Epidermal melanocyte (primary cell): ENCODE results near the gene IFNGR2.
"Not testable (repeated sequence)": the region's sequence is repeated elsewhere in the genome, so short reads cannot be mapped to it uniquely, and the experiment has no call there.

ENCODE experiments used
- DNase-seq: peaks from one replicate; pipeline ENCODE4 v3.0.0; 2011; ENCODE audit warnings: low spot score; ENCODE audit not compliant: insufficient read length

IFNGR2 gene

DNA sequence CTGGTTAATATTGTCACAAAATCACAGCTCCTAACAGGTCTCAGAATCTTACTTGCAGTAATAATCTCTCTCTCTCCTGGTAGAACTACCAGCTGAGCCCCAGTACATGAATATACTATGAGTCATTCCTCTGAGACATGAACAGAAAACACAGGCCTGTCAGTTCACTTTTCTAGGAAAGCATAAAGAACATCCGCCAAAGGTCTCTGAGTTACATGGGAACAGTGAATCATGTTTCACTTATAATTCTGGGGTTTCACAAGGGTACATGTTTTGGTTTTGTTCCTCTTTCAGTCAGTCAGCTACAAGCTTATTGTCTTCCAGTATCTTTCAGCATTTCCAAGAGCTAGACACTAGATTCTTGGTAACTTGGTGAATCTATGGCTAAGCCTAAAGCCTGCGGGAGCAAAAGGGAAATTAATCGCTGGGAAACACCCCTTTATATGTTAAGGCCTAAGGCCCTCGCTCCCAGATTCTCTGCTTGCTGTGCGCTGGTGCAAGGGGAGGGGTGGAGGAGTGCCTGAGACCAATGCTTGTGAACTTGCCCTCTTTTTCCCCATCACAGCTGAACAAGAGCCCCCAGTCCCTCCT lies 31.7 kb downstream of the IFNGR2 start:
- DNase-seq: peak; percentile 69

GRCh38 chr21:33437140-33437539 lies 33.9 kb downstream of the IFNGR2 start:
- no peak for DNase-seq

DNA sequence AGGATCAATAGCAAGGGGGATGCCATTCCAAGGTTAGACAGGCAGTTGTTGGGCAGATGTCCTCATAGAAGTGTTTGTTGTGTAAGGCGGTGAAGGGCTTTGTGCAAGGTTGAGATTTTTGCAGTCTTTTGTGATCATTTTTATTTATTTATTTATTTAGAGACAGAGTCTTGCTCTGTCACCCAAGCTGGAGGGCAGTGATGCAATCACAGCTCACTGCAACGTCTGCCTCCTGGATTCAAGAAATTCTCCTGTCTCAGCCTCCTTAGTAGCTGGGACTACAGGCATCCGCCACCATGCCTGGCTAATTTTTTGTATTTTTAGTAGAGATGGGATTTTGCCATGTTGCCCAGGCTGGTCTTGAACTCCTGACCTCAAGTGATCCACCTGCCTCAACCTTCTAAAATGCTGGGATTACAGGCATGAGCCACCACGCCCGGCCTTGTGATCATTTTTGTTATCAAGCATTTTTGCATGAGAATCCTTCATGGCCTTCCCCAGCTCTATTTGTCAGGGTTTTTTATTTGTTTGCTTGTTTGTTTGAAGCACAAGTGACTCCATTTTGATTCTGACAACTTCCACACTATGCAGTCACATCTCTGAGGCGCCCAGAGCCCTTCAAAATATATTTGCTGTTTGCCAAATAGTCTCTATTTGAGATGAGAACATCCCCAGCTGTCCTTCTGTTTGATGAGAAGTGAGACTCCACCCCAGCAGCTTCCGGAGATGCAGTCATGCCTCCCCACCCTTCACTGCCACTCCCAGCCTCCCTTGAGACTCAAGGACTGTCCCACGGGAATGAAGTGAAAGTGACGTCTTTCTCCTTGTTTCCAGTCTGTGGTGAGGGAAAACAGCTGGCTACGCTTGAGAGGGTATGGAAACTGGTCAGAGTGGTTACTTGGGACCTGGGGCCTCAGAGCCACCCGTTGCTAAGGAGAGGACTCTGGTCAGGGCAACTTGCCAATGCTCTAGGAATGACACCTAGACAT lies 38.6 kb downstream of the IFNGR2 start:
- DNase-seq: no peak

DNA sequence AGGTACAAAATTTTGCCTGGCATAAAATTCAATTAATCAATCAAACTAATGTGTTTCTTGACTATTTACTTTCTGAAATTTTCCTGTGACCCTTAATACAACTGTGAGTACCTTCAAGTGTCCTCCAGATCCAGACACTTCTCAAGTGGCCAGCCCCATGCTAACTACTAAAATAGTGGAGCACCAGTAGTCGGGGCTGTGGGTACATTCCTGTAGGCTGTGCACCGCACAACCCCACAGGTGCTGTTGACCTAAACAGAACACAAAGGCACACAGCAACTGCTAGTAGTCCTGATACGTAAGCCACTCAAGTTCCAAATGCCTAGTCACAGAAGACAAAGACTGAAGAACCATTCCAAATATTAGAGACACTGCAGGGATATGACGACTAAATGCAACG lies 40.0 kb downstream of the IFNGR2 start:
- DNase-seq: no peak

GRCh38 chr21:33444499-33444898 lies 41.3 kb downstream of the IFNGR2 start:
- DNase-seq: no peak

DNA sequence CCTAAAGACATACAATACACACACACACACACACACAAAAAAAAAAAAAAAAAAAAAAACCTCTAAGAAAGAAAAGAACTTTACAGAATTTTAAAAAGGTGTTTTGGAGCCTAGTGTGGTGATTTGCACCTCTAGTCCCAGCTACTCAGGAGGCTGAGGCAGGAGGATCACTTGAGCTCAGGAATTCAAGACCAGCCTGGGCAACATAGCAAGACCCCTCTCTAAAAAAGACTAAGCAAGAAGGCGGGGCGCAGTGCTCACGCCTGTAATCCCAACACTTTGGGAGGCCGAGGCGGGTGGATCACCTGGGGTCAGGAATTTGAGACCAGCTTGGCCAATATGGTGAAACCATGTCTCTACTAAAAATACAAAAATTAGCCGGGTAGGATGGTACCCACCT lies 43.4 kb downstream of the IFNGR2 start:
- not testable (repeated sequence) for DNase-seq

DNA sequence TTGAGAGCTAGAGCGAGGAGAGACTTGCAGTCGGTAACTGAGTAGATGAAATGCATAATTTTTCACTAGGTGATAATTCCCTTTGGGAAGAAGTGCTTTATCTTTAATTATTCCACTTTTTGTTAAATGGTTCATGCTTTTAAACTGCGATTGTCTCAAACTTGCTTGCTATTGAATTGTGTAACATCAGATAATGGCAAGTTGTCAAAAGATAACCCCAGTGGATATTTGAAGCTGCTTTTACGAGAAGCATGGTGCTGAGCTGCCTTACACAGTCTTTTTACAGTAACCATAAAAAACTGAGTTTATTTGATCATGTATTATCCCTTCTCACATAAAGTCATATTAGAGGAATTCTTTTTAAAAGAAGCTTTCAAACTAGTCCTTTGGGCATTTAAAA lies 46.4 kb downstream of the IFNGR2 start:
- DNase-seq: no peak

DNA sequence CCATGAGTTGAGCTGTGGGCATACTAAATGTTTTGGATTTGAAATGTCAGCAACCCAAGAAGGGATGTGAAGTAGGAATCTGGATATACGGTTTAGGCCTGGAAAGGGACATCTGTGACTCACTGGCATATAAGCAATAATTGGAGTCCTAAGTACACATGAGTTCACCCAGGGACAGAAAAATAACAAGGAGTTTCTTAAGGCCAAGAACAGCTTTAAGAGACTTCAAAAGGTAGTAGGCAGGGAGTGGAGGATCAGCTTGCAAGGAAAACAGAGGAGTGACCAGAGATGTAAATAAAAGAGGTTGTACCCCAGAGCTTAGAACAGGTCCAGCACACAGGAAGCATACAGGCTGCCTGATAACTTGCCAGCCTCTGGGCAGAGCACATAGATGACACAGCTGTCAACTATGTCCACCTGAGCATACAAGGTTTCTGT lies 48.4 kb downstream of the IFNGR2 start:
- DNase-seq: no peak

DNA sequence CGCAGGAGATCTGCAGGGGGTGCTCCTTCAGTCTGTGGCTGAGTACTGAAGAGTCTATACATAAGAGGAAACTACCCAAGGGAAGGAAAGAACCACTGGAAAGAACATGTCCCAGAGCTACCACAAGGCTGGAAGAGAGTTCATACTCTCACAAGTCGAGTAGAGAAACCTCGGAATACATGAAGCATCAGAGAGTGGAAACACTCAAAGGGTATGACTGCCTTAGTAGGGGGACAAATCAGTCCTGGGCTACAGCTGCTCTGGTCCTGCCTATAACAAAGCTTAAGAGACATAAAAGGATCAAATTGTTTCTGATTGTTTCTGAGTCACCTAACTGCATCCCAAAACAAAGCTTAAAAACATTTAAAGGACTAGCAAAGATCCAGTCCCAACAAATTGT lies 49.1 kb downstream of the IFNGR2 start:
- DNase-seq: no peak

- DNase-seq: no peak
Measured at GRCh38 chr21:33455686-33456446, 52.7 kb downstream of the IFNGR2 start.

- no peak for DNase-seq
Measured at GRCh38 chr21:33458861-33459260, 55.6 kb downstream of the IFNGR2 start.

- no peak for DNase-seq
Measured at GRCh38 chr21:33461538-33462250, 58.5 kb downstream of the IFNGR2 start.

DNA sequence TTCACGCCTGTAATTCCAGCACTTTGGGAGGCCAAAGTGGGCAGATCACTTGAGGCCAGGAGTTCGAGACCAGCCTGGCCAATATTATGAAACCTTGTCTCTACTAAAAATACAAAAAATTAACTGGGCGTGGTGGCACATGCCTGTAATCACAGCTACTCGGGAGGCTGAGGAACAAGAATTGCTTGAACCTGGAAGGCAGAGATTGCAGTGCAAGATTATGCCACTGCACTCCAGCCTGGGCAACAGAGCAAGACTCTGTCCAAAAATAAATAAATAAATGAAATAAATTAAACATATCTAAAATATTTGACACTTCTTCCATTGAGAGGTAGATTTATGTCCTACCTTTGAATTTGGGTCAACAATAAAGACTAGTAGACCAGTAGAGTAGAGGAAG lies 66.0 kb downstream of the IFNGR2 start:
- not testable (repeated sequence) for DNase-seq

DNA sequence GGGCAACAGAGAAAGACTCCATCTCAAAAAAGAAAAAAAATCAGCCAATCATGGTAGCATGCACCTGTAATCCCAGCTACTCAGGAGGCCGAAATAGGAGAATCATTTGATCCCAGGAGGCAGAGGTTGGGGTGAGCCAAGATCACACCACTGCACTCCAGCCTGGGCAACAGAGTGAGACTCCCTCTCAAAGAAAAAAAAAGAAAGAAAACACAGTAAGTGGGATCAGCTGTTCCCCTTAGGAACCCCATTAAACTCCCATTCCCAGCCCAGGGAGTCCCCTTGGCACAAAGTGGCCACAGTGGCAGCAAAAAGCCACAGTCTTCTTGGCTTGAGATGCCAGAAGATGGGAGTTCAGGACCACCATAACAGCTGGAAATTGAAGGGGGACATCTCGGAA lies 67.5 kb downstream of the IFNGR2 start:
- DNase-seq: no peak

GRCh38 chr21:33473344-33473743 lies 70.1 kb downstream of the IFNGR2 start:
- DNase-seq: no peak

- no peak for DNase-seq
Measured at GRCh38 chr21:33477066-33477465, 73.9 kb downstream of the IFNGR2 start.

DNA sequence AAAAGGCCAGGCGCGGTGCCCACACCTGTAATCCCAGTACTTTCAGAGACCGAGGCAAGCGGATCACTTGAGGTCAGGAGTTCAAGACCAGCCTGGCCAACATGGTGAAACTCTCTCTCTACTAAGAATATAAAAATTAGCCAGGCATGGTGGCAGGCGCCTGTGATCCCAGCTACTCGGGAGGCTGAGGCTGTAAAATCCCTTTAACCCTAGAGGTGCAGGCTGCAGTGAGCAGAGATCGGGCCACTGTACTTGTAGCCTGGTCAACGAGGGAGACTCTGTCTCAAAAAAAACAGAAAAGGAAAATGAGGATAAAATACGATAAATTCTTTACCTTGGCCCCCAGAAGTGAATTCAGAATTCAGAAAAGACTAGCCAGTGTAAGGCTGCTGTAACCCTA lies 75.0 kb downstream of the IFNGR2 start:
- DNase-seq: no peak

- no peak for DNase-seq
Measured at GRCh38 chr21:33478935-33479678, 75.9 kb downstream of the IFNGR2 start.

GRCh38 chr21:33479679-33480480 lies 76.7 kb downstream of the IFNGR2 start, which contains the start of gene TMEM50B:
TSS of gene TMEM50B (minus strand) at chr21:33479974. CDS start at chr21:33468885, 11,089 bp downstream.
- DNase-seq: peak; percentile 91
